Suppressor macrophage (primary cell): ENCODE results near the gene NR0B2.

Experiments used
- DNase-seq, 4 experiments: peaks; one replicate each; pipeline ENCODE4 v3.0.0-alpha.2; 2020 to 2022

NR0B2 gene

DNA sequence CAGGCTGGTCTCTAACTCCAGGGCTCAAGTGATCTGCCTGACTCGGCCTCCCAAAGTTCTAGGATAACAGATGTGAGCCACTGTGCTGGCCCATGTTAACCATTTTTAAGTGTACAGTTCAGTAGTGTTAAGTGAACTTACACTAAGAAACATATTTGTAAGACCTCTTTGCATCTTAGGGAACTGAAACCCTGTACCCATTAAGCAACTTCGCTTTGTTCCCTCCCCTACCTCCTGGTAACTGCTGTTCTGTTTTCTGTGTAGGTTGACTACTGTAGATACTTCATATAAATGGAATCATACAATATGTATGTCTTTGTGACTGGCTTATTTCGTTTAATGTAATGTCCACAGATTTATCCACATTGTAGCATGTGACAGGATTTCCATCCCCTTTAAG lies 18.8 kb upstream of the NR0B2 start:
- DNase-seq, result peak; percentile 70 to 87 (median 78)

- DNase-seq, result no peak
Measured at GRCh38 chr1:26923711-26924110, 9.9 kb upstream of the NR0B2 start.

DNA sequence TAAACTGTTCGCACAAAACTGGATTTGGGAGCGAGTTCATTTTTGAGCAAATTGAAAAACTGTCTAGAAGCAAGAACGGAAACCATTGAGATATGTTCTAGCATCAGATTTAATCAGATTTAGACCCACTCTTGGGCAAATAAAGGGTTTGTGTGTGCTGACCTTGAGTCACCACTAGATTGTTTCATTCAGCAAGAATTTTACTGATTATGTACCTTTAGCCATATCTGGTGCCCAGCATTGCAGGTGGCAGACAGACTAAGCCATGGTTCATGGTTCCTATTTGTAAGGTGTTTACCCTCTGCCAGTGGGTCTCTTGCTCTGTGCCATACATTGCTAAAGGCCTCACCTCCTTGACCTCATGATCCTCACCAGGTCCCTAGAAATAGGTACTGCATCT lies 9.1 kb upstream of the NR0B2 start:
- DNase-seq, result no peak

DNA sequence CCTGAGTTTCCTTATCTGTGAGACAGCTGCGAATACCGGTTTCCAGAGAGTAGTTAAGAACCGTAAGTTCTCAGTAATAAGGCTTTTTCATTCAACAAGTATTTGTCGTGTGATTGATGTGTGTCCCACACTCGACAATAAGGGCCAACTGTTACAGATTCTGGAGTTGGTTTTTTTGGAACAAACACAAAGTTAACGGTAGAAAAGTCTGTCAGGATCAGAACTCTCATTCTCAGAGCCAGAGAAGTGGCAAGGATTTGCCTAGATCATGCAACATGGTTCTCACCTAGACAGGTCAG lies 8.6 kb upstream of the NR0B2 start:
- no peak for DNase-seq

- DNase-seq, result peak; percentile 97 to 99 (median 98)
Measured at GRCh38 chr1:26921540-26922430, 8.0 kb upstream of the NR0B2 start, which contains the start of gene NUDC. Gene NUDC, plus strand, starts transcription at chr1:26921743. Its CDS starts 106 bp downstream, at chr1:26921849.

DNA sequence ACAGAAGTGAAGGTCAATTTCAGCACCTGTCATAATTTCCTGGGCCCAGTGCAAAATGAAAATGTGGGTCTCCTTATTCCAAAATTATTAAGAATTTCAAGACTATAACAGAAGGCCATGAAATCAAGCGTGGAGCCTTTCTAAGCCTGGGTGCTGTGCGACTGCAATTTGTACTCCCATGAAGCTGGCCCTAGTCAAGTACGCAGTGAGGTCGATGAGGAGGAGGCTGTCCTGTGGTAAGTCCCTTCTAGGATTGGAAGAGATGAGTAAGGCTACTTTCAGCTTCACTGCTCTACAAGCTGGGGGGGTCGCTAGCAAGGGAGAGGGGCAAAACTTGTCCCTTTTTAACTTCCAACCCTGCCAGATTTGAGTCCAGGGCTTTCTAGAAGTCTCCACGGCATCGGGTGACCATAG lies 7.4 kb upstream of the NR0B2 start:
- DNase-seq, result no peak

DNA sequence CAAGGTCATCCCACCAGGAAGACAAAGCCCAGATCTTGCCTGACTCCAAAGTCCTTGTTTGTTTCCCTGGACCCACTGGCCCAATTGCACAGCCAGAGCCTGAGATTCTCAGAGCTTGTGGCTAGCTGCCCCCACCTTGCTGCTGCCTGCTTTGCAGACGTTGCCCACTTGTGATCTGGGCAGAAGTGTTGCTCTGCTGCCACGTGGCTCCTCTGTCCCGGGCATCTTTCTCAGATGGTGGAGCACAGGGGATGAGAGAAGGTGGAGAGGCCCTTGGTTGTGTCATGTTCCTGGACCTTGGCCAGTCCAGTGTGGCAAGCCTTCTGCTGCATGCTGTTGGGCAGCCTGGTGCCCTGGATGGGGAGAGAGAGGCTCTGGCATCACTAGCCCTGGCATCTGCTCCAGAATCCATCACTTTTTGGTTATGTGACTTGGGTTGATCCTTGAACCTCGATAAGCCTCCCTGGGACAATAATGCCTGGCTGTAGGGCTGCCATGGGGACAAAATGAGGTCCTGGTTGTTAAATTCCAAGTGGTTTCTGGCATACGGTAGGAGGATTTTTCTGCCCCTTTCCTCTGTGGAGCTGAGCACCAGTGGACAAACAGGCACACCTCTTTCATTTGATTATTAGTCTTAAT lies 1.5 kb upstream of the NR0B2 start:
- DNase-seq, result no peak

GRCh38 chr1:26913389-26913753 lies 404 bp downstream of the NR0B2 start:
- DNase-seq, result no peak

GRCh38 chr1:26912147-26912490 lies 1.7 kb downstream of the NR0B2 start:
- no peak for DNase-seq

DNA sequence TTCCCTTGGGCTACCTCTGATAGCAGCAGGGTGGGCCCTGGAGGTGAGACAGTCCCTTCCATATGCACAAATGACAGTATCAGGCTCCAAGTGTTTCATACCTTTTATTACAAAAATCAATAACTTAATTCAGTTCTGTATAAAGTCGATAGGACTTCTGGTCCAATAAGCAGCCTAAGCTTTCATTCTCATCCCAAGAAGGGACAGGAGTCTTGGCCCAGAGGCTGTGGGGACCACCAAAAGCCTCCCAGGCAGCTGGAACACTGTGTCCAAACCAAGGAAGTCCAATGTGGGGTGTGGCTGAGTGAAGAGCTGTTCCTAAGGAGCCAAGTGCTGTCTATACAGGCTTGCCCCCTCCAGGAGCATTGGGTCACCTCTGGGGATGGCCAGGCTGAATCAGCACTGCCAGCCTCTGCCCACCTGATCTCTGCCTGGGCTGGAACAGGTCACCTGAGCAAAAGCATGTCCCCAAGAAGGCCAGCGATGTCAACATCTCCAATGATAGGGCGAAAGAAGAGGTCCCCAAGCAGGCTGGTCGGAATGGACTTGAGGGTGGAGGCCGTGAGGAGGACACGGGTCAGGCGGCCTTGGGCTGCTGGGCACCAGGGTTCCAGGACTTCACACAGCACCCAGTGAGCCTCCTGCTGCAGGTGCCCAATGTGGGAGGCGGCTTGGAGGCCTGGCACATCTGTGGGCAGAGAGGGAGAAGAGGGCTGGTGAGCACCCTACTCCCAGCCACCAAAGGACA lies 2.2 kb downstream of the NR0B2 start:
- DNase-seq, result no peak

DNA sequence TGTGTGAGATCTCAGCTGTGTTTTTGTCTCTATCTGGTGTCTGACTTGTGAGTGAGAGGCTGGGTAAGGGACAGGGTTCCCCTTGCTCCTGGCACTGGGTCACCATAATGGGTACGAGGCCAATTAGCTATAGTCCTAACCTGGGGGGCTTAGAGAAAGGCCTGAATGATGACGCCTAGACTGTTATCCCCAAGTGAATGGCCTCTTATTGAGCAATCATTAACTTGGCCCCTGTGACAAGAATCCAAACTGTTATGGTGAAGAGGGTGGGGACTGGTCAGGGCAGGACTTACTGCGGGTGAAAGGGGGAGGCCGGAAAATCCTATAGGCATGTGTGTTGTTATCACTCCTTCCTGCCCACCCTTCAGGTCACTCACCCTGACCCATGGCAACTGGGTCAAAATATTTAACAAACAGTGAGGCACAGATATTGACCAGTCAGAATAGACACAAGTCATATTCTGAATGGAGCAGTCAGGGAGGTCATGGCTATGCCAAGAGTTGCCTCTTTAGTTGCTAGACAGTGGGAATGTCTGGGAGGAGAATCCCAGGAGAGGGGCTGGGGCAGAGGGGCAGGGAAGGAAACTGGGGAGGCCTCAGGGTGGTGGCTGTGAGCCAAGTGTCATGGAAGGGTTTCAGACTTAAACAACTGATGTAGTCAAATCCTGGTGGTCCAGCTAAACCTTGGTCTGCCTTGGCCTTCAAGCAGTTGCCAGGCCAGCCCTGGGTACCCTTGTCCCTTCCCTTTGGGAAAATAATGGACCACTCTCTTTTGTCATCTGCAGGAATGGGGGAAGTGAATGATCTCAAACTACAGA lies 3.2 kb downstream of the NR0B2 start:
- DNase-seq, result no peak

DNA sequence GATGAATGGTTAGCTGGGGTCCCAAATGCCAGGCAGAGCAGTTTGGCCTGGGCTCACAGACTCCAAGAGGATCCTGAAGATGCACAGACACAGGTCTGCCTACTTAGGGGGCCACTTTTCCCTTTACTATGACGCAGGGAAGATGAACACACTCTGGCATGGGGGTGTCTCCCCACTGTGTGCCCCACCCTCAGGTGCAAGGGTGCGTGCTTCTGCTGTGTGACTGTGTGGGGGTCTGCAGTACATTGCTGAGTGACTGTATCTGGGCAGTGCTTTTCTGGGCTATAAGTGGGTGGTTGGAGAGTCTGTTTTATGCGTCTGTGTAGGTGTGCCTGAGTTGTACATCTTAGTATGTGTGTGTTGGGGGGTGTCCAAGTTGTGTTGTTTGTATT lies 3.8 kb downstream of the NR0B2 start:
- DNase-seq, result no peak

- DNase-seq, result no peak
Measured at GRCh38 chr1:26907071-26907917, 6.5 kb downstream of the NR0B2 start.

DNA sequence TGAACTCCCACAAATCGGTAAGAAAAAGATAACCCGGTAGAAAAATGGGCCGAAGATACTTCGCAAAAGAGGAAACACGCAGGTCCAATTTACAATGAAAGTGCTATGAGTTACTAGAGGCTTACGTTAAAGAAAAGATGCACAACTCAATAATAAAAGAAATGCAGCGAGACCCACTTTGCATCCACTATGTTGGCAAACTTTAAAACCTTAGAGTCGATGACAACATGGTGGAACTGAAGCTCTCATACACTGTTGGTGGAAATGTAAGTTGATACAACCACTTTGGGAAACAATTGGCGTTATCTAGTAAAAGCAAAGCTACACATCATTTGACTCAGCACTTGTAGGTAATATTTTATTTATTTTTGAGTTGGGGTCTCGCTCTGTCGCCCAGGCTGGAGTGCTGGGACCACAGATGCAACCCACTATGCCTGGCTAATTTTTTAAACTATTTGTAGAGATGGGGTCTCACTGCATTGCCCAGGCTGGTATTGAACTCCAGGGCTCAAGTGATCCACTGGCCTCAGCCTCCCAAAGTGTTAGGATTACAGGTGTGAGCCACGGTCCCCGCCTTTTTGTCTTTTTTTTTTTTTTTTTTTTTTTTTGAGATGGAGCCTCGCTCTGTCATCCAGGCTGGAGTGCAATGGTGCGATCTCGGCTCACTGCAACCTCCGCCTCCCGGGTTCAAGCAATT lies 12.8 kb downstream of the NR0B2 start:
- no peak for DNase-seq

GRCh38 chr1:26900001-26900814 lies 13.6 kb downstream of the NR0B2 start, which contains the start of gene GPATCH3:
Gene GPATCH3, minus strand, starts transcription at chr1:26900467. Its CDS starts 25 bp downstream, at chr1:26900442.
- DNase-seq, result peak; percentile 93 to 98 (median 95)

DNA sequence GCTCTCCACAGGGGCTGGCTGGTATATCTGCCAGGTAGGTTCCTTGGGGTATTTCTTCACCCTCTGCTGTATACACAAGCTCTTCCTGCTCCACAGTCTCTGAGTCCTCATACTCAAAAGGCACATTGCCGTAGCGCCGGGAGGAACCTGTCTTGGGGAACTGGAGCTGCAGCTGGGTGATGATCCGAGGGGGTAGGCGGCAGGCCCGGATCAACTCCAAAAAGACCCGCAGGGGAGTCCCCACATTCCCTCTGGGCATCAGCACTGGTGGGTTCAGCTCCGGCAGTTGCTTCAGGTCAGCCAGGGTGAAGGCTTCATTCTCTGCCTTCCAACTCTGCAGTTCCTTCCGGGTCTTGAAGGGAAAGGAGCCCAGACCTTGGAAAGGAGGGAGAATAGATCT lies 16.4 kb downstream of the NR0B2 start:
- no peak for DNase-seq

- no peak for DNase-seq
Measured at GRCh38 chr1:26894263-26894662, 19.5 kb downstream of the NR0B2 start.

GRCh38 chr1:26890467-26890796 lies 23.3 kb downstream of the NR0B2 start:
- no peak for DNase-seq

GRCh38 chr1:26889551-26890466 lies 24.0 kb downstream of the NR0B2 start, which contains the start of gene GPN2:
Gene GPN2, minus strand, starts transcription at chr1:26890283. Its CDS starts 187 bp downstream, at chr1:26890096.
- DNase-seq, result peak; percentile 78 to 90 (median 85)
